ENCODE measurements around the gene MAP7D1.

- TF ChIP-seq CTCF (IDR thresholded peaks at IDR 0.05): no peak
- TF ChIP-seq POLR2AphosphoS5 (IDR thresholded peaks at IDR 0.05): no peak
- no peak for TF ChIP-seq POLR2A (IDR thresholded peaks at IDR 0.05)
These were observed 2.2 kb downstream of the MAP7D1 start for GRCh38 chr1:36157973-36158826.

Data from transverse colon (tissue), 4 donors.